H1 (cell line): ENCODE data around the gene HECTD4. TPM values are rescaled to one million over a fixed set of nuclear protein-coding genes. Genes with fewer than 3 reads are reported as not detected.

Experiments used
- CTCF ChIA-PET: fragments of 300-600 bp; sonication (Branson Sonifier 250); formaldehyde crosslinking; loops from one replicate; lab custom pipeline; 2021; ENCODE audit not compliant: partially characterized antibody; lab: Charles Lee
- POLR2A ChIA-PET: fragments of 300-600 bp; sonication (Branson Sonifier 250); formaldehyde crosslinking; loops from one replicate; lab custom pipeline; 2021; ENCODE audit warnings: inconsistent platforms; ENCODE audit not compliant: partially characterized antibody; lab: Charles Lee
- DNase-seq, 2 experiments: peaks; one replicate each; pipeline versions ENCODE4 v3.0.0 to v3.0.0-alpha.2; 2010 to 2022; ENCODE audit warnings: low spot score in 2 of 2, low read depth in 1 of 2, mixed read lengths in 1 of 2
- FAIRE-seq: peaks from 2 replicates; lab custom pipeline; 2011; peaks lifted over from hg19 to GRCh38; lab: Jason Lieb, UNC
- H2AFZ ChIP-seq: 2 replicates; pipeline ENCODE4 v1.8.1; 2012; ENCODE audit warnings: low read length, inconsistent platforms
- H2AK5ac ChIP-seq: 2 replicates; pipeline ENCODE4 v1.6.1; 2013; ENCODE audit warnings: low read depth, low read length
- H2BK120ac ChIP-seq: replicated peaks from 2 replicates; pipeline ENCODE3; 2013; ENCODE audit warnings: low read depth, low read length, inconsistent platforms
- H2BK12ac ChIP-seq: 2 replicates; pipeline ENCODE4 v1.6.1; 2013; ENCODE audit warnings: low read depth, low read length
- H2BK15ac ChIP-seq: 2 replicates; pipeline ENCODE4 v1.6.1; 2013; ENCODE audit warnings: low read length
- H2BK20ac ChIP-seq: 2 replicates; pipeline ENCODE4 v1.6.1; 2013; ENCODE audit warnings: low read length
- H2BK5ac ChIP-seq: 2 replicates; pipeline ENCODE4 v1.6.1; 2013; ENCODE audit warnings: low read depth, low read length
- H3K14ac ChIP-seq: 2 replicates; pipeline ENCODE4 v1.6.1; 2013; ENCODE audit warnings: inconsistent platforms; ENCODE audit not compliant: insufficient read length
- H3K18ac ChIP-seq: 2 replicates; pipeline ENCODE4 v1.6.1; 2013; ENCODE audit warnings: low read length; ENCODE audit errors: extremely low read depth
- H3K23ac ChIP-seq: 2 replicates; pipeline ENCODE4 v1.6.1; 2013; ENCODE audit warnings: inconsistent platforms; ENCODE audit not compliant: insufficient read length
- H3K23me2 ChIP-seq: 2 replicates; pipeline ENCODE4 v1.6.1; 2013; ENCODE audit warnings: low read depth, low read length
- H3K27ac ChIP-seq: 2 replicates; pipeline ENCODE4 v1.6.1; 2011; ENCODE audit warnings: low read depth, low read length, inconsistent platforms
- H3K27me3 ChIP-seq, 4 experiments: replicated peaks in 1 of 4; 1 replicate in 1 of 4; 2 replicates in 3 of 4; pipeline versions ENCODE4 v1.6.1 to v1.8.1; 2011 to 2013; ENCODE audit warnings: low read length in 3 of 4, mild to moderate bottlenecking in 3 of 4, inconsistent platforms in 2 of 4, mixed read lengths in 2 of 4, moderate library complexity in 1 of 4; ENCODE audit not compliant: control insufficient read depth in 3 of 4, insufficient read depth in 3 of 4; ENCODE audit errors: extremely low read depth in 1 of 4
- H3K36me3 ChIP-seq, 4 experiments: 2 replicates each; pipeline versions ENCODE4 v1.6.1 to v1.8.1; 2011 to 2013; ENCODE audit warnings: mild to moderate bottlenecking in 4 of 4, low read length in 3 of 4, moderate library complexity in 2 of 4, control low read depth in 1 of 4, inconsistent platforms in 1 of 4; ENCODE audit not compliant: insufficient read depth in 4 of 4, control insufficient read depth in 2 of 4
- H3K4ac ChIP-seq: replicated peaks from 2 replicates; pipeline ENCODE3; 2013; ENCODE audit warnings: low read length, low read depth, mixed read lengths, inconsistent platforms; ENCODE audit not compliant: insufficient read length
- H3K4me1 ChIP-seq, 4 experiments: replicated peaks in 1 of 4; 1 replicate in 1 of 4; 2 replicates in 3 of 4; pipeline versions ENCODE4 v1.6.1 to v1.8.1; 2011 to 2013; ENCODE audit warnings: low read length in 3 of 4, inconsistent platforms in 2 of 4, mixed read lengths in 1 of 4; ENCODE audit not compliant: insufficient read depth in 4 of 4, control insufficient read depth in 3 of 4
- H3K4me2 ChIP-seq, 2 experiments: 2 replicates each; pipeline versions ENCODE4 v1.6.1 to v1.8.1; 2011 to 2013; ENCODE audit warnings: low read depth in 2 of 2, low read length in 2 of 2, control low read depth in 1 of 2, inconsistent platforms in 1 of 2, mild to moderate bottlenecking in 1 of 2; ENCODE audit not compliant: insufficient read depth in 1 of 2
- H3K4me3 ChIP-seq, 4 experiments: fragments of 200-600, 300-600 bp in 1 of 4; sonication (generic), shearing (Covaris generic), sonication (Bioruptor Twin) in 1 of 4; 2 replicates each; pipeline versions ENCODE4 v1.5.1 to v1.8.1; 2011 to 2016; ENCODE audit warnings: low read length in 4 of 4, low read depth in 3 of 4, control low read depth in 2 of 4, inconsistent platforms in 2 of 4, mild to moderate bottlenecking in 2 of 4, mixed read lengths in 1 of 4, moderate library complexity in 1 of 4; ENCODE audit not compliant: insufficient read depth in 2 of 4; ENCODE audit errors: extremely low read depth in 1 of 4
- H3K56ac ChIP-seq: replicated peaks from 2 replicates; pipeline ENCODE3; 2013; ENCODE audit warnings: low read depth, mild to moderate bottlenecking, mixed read lengths, low read length, inconsistent platforms; ENCODE audit not compliant: insufficient read length
- H3K79me1 ChIP-seq: 2 replicates; pipeline ENCODE4 v1.6.1; 2013; ENCODE audit warnings: low read depth, low read length, control low read depth
- H3K79me2 ChIP-seq, 2 experiments: 2 replicates each; pipeline versions ENCODE4 v1.6.1 to v1.8.1; 2012 to 2013; ENCODE audit warnings: low read length in 2 of 2, mild to moderate bottlenecking in 2 of 2, inconsistent platforms in 1 of 2; ENCODE audit not compliant: insufficient read depth in 2 of 2, control insufficient read depth in 1 of 2
- H3K9ac ChIP-seq, 4 experiments: replicated peaks in 1 of 4; 1 replicate in 1 of 4; 2 replicates in 3 of 4; pipeline versions ENCODE4 v1.6.1 to v1.8.1; 2011 to 2013; ENCODE audit warnings: low read depth in 3 of 4, low read length in 3 of 4, control low read depth in 2 of 4, mild to moderate bottlenecking in 2 of 4, moderate library complexity in 2 of 4, inconsistent platforms in 1 of 4; ENCODE audit errors: extremely low read depth in 1 of 4
- H3K9me3 ChIP-seq, 2 experiments: 2 replicates each; pipeline versions ENCODE4 v1.6.1 to v1.8.1; 2012 to 2013; ENCODE audit warnings: mild to moderate bottlenecking in 2 of 2, moderate library complexity in 2 of 2, control low read depth in 1 of 2, inconsistent platforms in 1 of 2, low read depth in 1 of 2, low read length in 1 of 2, mixed read lengths in 1 of 2; ENCODE audit not compliant: insufficient read depth in 2 of 2
- H4K20me1 ChIP-seq, 2 experiments: replicated peaks in 1 of 2; 2 replicates each; pipeline versions ENCODE3 to v1.8.1; 2011 to 2013; ENCODE audit warnings: inconsistent platforms in 2 of 2, low read length in 2 of 2, mild to moderate bottlenecking in 1 of 2; ENCODE audit not compliant: insufficient read depth in 2 of 2, control insufficient read depth in 1 of 2
- H4K5ac ChIP-seq: 2 replicates; pipeline ENCODE4 v1.6.1; 2013; ENCODE audit warnings: low read length, low read depth, mixed read lengths, inconsistent platforms; ENCODE audit not compliant: insufficient read length
- H4K8ac ChIP-seq: 2 replicates; pipeline ENCODE4 v1.8.0; 2013; ENCODE audit warnings: mild to moderate bottlenecking, moderate library complexity, low read length, inconsistent platforms; ENCODE audit not compliant: insufficient read depth; ENCODE audit errors: extremely low read depth
- H4K91ac ChIP-seq: replicated peaks from 2 replicates; pipeline ENCODE3; 2013; ENCODE audit warnings: low read length, mixed read lengths, inconsistent platforms; ENCODE audit not compliant: insufficient read length
- GABPA ChIP-seq: IDR thresholded peaks from 2 replicates; pipeline ENCODE4 v1.6.1; 2011; ENCODE audit warnings: mild to moderate bottlenecking, low read length, moderate library complexity, borderline replicate concordance; ENCODE audit not compliant: insufficient read depth
- GTF2F1 ChIP-seq: IDR thresholded peaks from 2 replicates; pipeline ENCODE4 v1.6.1; 2012; ENCODE audit warnings: low read depth, low read length, improper control_type of control experiment, borderline replicate concordance
- HDAC6 ChIP-seq: IDR thresholded peaks from one replicate; pipeline ENCODE4 v1.7.1; 2012; ENCODE audit warnings: low read depth, mild to moderate bottlenecking, inconsistent platforms, low read length, moderate library complexity
- JUN ChIP-seq: IDR thresholded peaks from 2 replicates; pipeline ENCODE4 v1.6.1; 2011; ENCODE audit warnings: low read depth, mild to moderate bottlenecking, improper control_type of control experiment, low read length
- KDM4A ChIP-seq: IDR thresholded peaks from one replicate; pipeline ENCODE4 v1.7.1; 2012; ENCODE audit warnings: low read depth, mild to moderate bottlenecking, moderate library complexity, low read length, inconsistent platforms; ENCODE audit not compliant: severe bottlenecking
- NRF1 ChIP-seq: IDR thresholded peaks from 2 replicates; pipeline ENCODE4 v1.6.1; 2011; ENCODE audit warnings: mild to moderate bottlenecking, low read depth, low read length, improper control_type of control experiment
- RAD21 ChIP-seq, 2 experiments: IDR thresholded peaks in 1 of 2; conservative IDR thresholded peaks in 1 of 2; 2 replicates each; pipeline ENCODE4 v1.6.1; 2011; ENCODE audit warnings: low read depth in 2 of 2, low read length in 2 of 2, improper control_type of control experiment in 1 of 2, inconsistent platforms in 1 of 2, mild to moderate bottlenecking in 1 of 2, moderate library complexity in 1 of 2
- RFX5 ChIP-seq: IDR thresholded peaks from 2 replicates; pipeline ENCODE4 v1.6.1; 2011; ENCODE audit warnings: low read depth, low read length, improper control_type of control experiment, borderline replicate concordance
- SUZ12 ChIP-seq: fragments of 200-600 bp; sonication (generic); IDR thresholded peaks from 2 replicates; pipeline ENCODE4 v1.6.1; 2012; ENCODE audit warnings: mild to moderate bottlenecking, inconsistent platforms, low read length, moderate library complexity, mixed read lengths
- WGBS, 2 experiments: shearing (Covaris generic) in 1 of 2; methylation state at CpG; one replicate each; pipeline versions ENCODE4 v1.1.6 to v1.1.7; 2013 to 2015; ENCODE audit warnings: low lambda C conversion rate in 2 of 2, mixed read lengths in 2 of 2, inconsistent platforms in 1 of 2, low coverage in 1 of 2, missing lambda C conversion rate in 1 of 2; ENCODE audit not compliant: insufficient replicate concordance in 2 of 2, insufficient coverage in 1 of 2, insufficient read length in 1 of 2; ENCODE audit errors: extremely low coverage in 1 of 2, missing lambda C conversion rate in 1 of 2; 5-methylcytosine and 5-hydroxymethylcytosine counted together
- polyA plus RNA-seq, 7 experiments: library from polyadenylated mRNA; depleted of rRNA in 3 of 7; stranded (reverse) in 5 of 7; unstranded in 2 of 7; fragments of >200 nt in 5 of 7; fragments of 200-250 nt in 2 of 7; gene quantifications; 1 replicate in 5 of 7; 2 replicates in 1 of 7; 4 replicates in 1 of 7; pipeline versions ENCODE4 v1.2.1 to v1.2.3, GENCODE V29; 2011 to 2013; ENCODE audit warnings: missing spikeins in 2 of 7, mixed read lengths in 2 of 7
- total RNA-seq: library from RNA; stranded (reverse); fragmentation: NEBNext Ultra II Directional; extraction: Animal tissue kit (Norgen Biotek cat#: 25700); gene quantifications from 2 replicates; pipeline ENCODE4 v1.2.1, GENCODE V29; 2021
- TF ChIP-seq, protein P1 (sequence below): IDR thresholded peaks from 2 replicates; pipeline ENCODE4 v1.6.1; 2012; ENCODE audit warnings: inconsistent platforms
- TF ChIP-seq, protein P2 (sequence below): IDR thresholded peaks from 2 replicates; pipeline ENCODE4 v1.6.1; 2011; ENCODE audit warnings: low read length, improper control_type of control experiment

HECTD4 gene
- total and polyA plus RNA-seq, 2 of the 8 experiments (the other 6 are each of a cell fraction or from before 2014, with no cell fraction given): 6.5 to 33.7 TPM

- ChIA-PET CTCF (no interaction called here), POLR2A (no interaction called here)
- Histone ChIP-seq H3K27ac (no peak overlapping the region), H4K5ac (no peak overlapping the region), H3K4me3 (no peak overlapping the region), H4K91ac (no peak overlapping the region), H3K4ac (no peak overlapping the region), H2AFZ (no peak overlapping the region), H3K9ac (no peak overlapping the region), H3K27me3 (no peaks in the 10 kb centered on the region), H3K56ac (no peak overlapping the region), H2AK5ac (no peak overlapping the region), H2BK5ac (no peak overlapping the region), H3K14ac (no peak overlapping the region), H3K23ac (no peak overlapping the region), H3K18ac (no peak overlapping the region), H3K4me1 (no peaks in the 10 kb centered on the region; a peak in 1 of 7 replicates), H3K4me2 (no peak overlapping the region), H3K23me2 (no peaks in the 10 kb centered on the region), H4K8ac (no peak overlapping the region), H2BK15ac (no peak overlapping the region), H3K36me3 (peaks cover 0 to 7% (median 5%) of the 10 kb centered on the region in 4 experiments; a peak in 5 of 8 replicates), H3K9me3 (no peaks in the 10 kb centered on the region), H4K20me1 (no peaks in the 10 kb centered on the region), H3K79me2 (no peaks in the 10 kb centered on the region), H3K79me1 (no peaks in the 10 kb centered on the region; the same call in 1 of the 2 replicates), H2BK12ac (no peak overlapping the region), H2BK120ac (no peak overlapping the region), H2BK20ac (no peak overlapping the region)
- FAIRE-seq (no peak), DNase-seq (no peak)
- 97% methylated on average over 17 of the region's 17 CpGs; no CpG with 5 or more reads in 1 of the 2 experiments for WGBS, 2 experiments
- TF ChIP-seq SUZ12 (no peak), RFX5 (no peak), HDAC6 (no peak), RAD21 (IDR thresholded peaks at IDR 0.05 in 1 of 2, conservative IDR thresholded peaks at IDR 0.05 in 1 of 2; ENCODE audit: low read depth in 2 of 2, low read length in 2 of 2) (no peak), NRF1 (no peak), GTF2F1 (no peak), KDM4A (no peak), JUN (no peak), GABPA (no peak)
- TF ChIP-seq, protein P1, sequence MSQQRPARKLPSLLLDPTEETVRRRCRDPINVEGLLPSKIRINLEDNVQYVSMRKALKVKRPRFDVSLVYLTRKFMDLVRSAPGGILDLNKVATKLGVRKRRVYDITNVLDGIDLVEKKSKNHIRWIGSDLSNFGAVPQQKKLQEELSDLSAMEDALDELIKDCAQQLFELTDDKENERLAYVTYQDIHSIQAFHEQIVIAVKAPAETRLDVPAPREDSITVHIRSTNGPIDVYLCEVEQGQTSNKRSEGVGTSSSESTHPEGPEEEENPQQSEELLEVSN: no peak
- TF ChIP-seq, protein P2, sequence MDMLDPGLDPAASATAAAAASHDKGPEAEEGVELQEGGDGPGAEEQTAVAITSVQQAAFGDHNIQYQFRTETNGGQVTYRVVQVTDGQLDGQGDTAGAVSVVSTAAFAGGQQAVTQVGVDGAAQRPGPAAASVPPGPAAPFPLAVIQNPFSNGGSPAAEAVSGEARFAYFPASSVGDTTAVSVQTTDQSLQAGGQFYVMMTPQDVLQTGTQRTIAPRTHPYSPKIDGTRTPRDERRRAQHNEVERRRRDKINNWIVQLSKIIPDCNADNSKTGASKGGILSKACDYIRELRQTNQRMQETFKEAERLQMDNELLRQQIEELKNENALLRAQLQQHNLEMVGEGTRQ: no peak
Measured at GRCh38 chr12:112170971-112171596, 211.1 kb downstream of the HECTD4 start.
